ENCODE measurements around the gene SRSF1.
"Not testable (repeated sequence)": the region's sequence is repeated elsewhere in the genome, so short reads cannot be mapped to it uniquely, and the experiment has no call there.

The SRSF1 gene

DNA sequence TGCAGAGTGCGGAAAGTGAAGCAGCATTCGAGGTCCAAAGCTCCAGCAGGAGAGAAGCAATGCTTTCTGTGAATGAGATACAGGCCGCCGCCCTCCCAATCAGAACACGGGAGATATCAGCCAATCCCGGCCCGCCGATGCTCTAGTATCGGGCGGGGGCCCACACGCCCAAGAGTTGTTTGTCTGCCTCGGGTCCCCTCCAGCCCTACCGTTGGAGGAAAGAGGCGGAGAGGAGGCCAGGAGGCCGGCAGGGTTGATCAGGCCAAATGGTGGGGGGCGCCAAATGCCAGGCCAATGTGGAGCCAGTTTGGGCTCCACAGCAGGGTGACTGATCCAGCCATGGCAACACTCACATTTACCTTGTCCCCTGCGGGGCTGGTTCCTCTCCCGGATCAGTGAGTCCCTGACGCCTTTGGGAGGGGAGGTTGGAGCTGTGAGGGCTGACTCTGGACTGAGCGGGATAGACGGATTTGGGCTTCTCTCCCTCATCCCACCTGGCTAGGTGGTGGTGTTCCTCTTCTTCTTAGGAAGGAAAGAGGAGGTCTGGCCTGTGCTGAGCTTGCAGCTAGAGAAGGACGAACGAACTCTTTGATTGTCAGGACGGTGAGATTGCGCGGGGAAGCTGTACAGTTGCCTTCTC lies 41.4 kb downstream of the SRSF1 start:
- no peak for DNase-seq (ENCODE audit: low read depth)

DNA sequence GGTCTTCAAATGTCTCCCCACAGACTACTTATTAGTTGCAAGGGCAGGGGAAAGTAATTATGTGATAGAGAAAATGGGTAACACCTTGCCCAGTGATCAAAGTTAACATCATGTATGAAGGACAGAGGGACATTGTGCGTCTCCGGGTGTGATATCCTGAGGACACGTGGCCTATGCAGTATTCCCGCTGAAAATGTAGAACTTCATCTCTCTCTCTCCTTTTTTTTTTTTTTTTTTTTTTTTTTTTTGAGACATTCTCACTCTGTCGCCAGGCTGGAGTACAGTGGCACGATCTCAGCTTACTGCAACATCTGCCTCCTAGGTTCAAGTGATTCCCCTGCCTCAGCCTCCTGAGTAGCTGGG lies 43.9 kb downstream of the SRSF1 start:
- no peak for DNase-seq (ENCODE audit: low read depth)

DNA sequence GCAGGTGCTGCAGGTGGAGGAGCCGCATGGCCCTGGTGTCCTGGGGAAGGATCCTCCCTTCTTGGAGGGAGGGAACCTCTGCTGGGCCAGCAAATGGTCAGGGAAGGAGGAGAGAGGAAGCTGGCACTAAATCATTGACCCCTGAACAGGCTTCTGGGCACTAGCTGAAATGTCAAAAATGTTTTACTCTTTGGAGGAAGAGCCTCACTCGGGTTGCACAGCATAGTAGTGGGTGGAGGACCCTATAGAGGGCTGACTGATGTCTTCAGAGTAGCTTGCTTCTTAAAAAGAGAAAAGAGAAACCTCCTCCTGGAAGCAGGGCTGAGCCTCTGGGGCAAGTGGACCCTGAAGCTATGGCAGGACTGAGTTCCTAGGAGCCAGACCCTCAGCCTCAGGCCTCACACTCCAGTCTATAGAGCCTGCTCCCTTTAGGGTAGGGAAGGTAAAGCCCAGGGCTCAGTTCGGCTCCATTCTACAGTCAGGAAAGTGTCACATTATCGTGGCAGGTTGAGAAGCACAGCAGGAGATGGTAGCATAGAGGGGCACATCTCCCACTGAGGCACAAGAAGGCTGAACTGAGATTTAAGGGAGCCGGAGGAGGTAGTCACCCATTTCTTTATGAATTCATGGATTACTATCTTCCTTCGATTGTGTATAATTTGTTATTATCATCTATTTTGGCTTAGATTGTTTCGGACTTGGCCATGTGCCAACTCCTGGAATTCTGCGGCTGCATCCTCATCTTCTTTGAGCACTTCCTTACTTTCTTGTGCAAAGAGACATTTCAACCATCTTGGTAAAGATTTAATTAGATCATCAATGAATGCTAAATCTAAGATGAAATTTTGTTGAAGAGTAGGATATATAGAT lies 44.5 kb downstream of the SRSF1 start:
- no peak for DNase-seq (ENCODE audit: low read depth)

GRCh38 chr17:57959929-57960328 lies 47.1 kb downstream of the SRSF1 start:
- no peak for DNase-seq (ENCODE audit: low read depth)

GRCh38 chr17:57958391-57958790 lies 48.7 kb downstream of the SRSF1 start:
- not testable (repeated sequence) for DNase-seq (ENCODE audit: low read depth)

DNA sequence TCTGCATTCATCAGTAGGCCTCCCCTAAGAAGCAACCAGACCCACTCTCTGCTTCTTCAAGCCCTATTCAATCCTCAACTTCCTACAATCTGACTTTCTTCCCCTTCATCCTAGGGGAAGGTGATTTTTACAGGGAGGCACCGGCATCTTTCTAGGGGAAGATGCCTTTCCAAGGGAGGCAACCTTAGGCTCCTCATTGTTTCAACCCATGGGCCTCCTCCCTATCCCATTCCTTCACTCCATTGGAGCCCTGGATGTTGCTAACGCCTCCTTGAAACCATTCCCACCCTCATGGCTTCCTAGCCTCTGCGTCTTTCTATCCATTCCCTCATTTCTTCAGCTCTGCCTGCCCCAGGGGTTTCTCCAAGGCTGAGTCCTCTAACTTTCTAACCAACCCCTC lies 49.2 kb downstream of the SRSF1 start:
- no peak for DNase-seq (ENCODE audit: low read depth)

DNA sequence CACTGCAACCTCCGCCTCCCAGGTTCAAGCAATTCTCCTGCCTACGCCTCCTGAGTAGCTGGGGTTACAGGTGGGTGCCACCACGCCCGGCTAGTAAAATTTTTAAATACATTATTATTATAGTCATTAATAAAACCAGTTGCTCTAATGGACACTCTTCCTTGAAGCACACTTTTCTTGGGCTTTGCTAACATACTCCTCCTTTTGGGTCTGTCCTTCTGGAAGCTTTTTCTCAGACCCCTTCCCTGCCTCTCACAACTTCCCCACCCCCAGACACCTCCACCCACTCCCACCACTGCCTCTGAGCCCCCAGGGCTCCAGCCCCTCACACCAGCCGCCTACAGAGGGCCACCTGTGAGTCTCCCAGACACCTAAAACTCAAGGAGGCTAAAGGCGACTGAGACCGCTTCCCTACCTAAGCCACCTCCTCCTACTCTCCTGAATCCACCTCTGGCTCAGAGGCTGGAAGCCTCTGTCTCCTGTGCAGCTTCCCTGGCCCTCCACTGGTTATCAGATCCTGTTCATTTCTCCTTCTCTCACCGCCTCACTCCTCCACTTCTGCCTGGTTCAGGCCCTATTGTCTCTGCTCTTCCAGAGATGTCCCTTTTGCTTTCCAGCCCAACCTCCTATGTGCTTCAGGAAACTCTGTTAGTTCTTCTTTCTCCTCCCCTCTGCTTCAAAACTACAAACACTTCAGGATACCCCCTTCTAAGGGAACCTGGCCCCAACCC lies 49.8 kb downstream of the SRSF1 start:
- DNase-seq (ENCODE audit: low read depth), result no peak

DNA sequence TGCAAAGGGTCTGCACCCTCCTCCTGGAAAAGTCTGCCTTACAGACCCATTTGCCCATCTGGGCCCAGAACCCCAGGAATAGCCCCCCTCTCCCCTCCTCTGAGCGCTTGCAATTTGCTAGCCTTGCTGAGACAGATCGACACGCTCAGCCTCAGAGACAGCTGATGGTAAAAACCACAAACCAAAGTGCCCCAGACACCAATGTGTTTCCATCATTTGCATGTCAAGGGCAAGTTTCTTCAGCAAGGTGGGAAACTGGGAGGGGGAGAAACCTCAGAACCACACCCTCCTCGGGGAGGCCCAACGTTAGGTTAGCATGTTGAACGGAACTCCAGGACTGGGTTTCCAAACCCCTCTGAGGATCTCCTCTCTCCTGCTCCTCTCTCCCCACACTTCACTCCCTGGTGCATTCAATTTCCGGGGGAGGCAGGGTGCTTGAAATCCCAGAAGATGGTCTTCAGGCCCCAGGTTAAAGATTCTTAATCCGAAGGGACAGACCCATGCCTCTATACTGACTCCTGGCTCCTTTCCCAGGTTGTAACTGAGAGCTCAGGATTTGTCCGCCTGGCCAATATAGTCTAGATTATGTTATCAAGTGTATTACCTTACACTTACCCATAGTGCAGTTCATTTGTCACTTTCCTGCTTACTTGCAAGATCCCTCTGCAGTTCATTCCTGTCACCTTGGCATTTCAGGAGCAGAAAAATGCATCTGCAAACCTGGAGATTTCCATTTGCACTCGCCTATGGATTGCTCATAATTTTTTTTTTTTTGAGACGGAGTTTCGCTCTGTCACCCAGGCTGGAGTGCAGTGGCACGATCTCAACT lies 50.5 kb downstream of the SRSF1 start:
- peak; percentile 14 for DNase-seq (ENCODE audit: low read depth)

DNA sequence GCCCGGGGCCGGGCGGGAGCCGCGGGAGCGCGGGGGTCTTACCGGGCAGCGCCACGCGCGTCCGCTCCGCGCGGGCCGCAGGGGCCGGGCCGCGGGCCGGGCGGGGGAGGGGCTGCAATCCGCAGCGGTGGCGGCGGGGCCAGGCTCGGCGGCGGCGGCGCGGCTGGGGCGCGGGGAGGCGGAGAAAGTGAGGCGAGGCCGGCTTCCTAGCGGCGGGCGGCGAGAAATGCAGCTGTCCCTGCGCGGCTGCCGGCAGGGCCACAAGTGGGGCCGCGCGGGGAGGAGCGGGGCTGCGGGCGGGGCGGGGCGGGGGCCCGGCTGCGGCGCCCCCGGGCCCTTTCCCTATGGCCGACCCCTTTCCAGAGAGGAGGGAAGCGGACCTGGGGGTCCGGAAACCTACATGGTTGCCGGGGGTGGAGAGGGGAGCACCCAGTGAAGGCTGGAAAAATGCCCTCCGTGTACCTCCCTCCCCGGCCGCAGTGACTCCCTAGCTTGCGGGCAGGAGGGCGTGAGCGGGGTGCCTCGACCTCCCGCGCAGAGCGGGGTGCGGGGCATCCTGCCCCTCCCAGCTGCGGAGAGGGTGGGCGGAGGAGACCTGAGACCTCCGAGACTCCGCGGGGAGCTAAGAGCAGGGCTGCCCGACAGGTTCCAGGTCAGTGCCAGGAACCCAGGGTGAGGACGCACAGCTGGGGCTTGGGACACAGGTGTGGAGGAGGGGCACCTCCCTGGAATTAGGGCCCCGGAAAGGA lies 51.7 kb downstream of the SRSF1 start, which contains the start of gene CUEDC1:
Gene CUEDC1 (minus strand): TSS at position 230 of the 749 bp plus-strand sequence. CDS start 69,848 bp downstream, outside the sequence.
- peak; percentile 50 for DNase-seq (ENCODE audit: low read depth)

DNA sequence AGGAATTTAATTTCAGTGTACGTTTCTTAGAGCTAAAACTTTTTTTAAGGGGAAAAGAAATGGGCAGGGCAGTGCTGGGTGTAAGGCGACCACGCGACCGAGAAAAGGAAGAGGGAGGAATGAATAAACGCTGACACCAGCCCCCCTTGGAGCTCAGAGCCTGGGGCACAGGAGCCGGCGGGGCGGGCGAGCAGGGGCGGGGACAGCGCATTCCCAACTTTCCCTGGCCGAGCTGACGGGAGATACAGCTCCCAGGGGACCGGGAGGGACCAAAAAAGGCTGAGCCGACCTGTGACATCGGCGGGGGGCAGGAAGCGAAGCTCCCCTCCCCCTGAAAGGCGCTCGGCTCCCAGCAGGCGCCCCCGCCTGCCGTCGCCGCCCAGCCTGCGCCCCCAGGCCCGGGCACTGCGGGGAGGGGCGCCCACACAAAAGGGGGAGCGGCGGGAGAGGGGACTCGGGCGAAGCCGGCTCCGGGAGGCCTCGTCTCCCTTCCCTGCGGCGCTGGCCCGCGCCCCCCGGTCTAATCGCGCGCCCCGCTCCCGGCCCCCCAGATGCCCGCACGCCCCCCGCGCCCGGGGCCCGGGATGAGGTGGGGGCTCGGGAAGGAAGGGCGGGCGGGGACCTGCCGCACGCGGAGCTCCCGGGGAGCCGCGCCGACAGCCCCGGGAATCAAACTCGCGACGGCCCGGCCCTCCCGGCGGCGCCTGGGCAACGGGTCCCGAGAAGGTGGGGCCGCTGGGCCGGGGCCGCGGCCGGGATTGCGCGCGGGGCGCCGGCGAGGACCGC lies 52.5 kb downstream of the SRSF1 start:
- no peak for DNase-seq (ENCODE audit: low read depth)

- DNase-seq (ENCODE audit: low read depth), result no peak
Observed at GRCh38 chr17:57953705-57954396, 53.2 kb downstream of the SRSF1 start.
